Neural cell (in vitro differentiated cells): ENCODE data around the gene RPS5. TPM values are rescaled to one million over a fixed set of nuclear protein-coding genes. Genes with fewer than 3 reads are reported as not detected.

ENCODE experiments used
- H2AFZ ChIP-seq: fragments of 200-600, 300-800 bp; sonication (generic), shearing (Covaris generic); 2 replicates; pipeline ENCODE4 v1.6.0; 2014; ENCODE audit warnings: low read depth, mild to moderate bottlenecking, antibody characterized with exemption, low read length, moderate library complexity
- H3F3A ChIP-seq: fragments of 200-600 bp; shearing (Covaris generic); 2 replicates; pipeline ENCODE4 v1.6.1; 2016; ENCODE audit warnings: mild to moderate bottlenecking, moderate library complexity, mixed read lengths, antibody characterized with exemption, low read length; ENCODE audit not compliant: insufficient read depth, poor library complexity, severe bottlenecking
- H3K27ac ChIP-seq: fragments of 200-600, 300-800 bp; sonication (generic), shearing (Covaris generic); 2 replicates; pipeline ENCODE4 v1.5.1; 2014; ENCODE audit warnings: mild to moderate bottlenecking, low read length, moderate library complexity
- H3K27me3 ChIP-seq: fragments of 300-800, 200-600 bp; sonication (generic), shearing (Covaris generic); 2 replicates; pipeline ENCODE4 v1.6.0; 2014; ENCODE audit warnings: mild to moderate bottlenecking, low read depth, low read length, moderate library complexity; ENCODE audit not compliant: insufficient read depth
- H3K36me3 ChIP-seq: fragments of 300-800, 200-600 bp; sonication (generic), shearing (Covaris generic); 2 replicates; pipeline ENCODE4 v1.5.1; 2014; ENCODE audit warnings: mild to moderate bottlenecking, antibody characterized with exemption, low read length, moderate library complexity; ENCODE audit not compliant: insufficient read depth
- H3K4me2 ChIP-seq: fragments of 300-800, 200-600 bp; sonication (generic), shearing (Covaris generic); 2 replicates; pipeline ENCODE4 v1.6.0; 2014; ENCODE audit warnings: mild to moderate bottlenecking, low read length
- H3K4me3 ChIP-seq: fragments of 300-800, 200-600 bp; sonication (generic), shearing (Covaris generic); 2 replicates; pipeline ENCODE4 v1.5.1; 2014; ENCODE audit warnings: mild to moderate bottlenecking, low read length, moderate library complexity
- H3K79me2 ChIP-seq: fragments of 200-600 bp; shearing (Covaris generic); replicated peaks from 2 replicates; pipeline ENCODE4 v1.6.0; 2014; ENCODE audit warnings: mild to moderate bottlenecking, low read length, moderate library complexity; ENCODE audit not compliant: insufficient read depth
- H3K9ac ChIP-seq: fragments of 300-800, 200-600 bp; sonication (generic), shearing (Covaris generic); 2 replicates; pipeline ENCODE4 v1.6.1; 2016; ENCODE audit warnings: mild to moderate bottlenecking, low read length, mixed read lengths
- H3K9me2 ChIP-seq: fragments of 200-600 bp; shearing (Covaris generic); 2 replicates; pipeline ENCODE4 v1.6.1; 2016; ENCODE audit warnings: mild to moderate bottlenecking, low read length, mixed read lengths; ENCODE audit not compliant: insufficient read depth
- H3K9me3 ChIP-seq: fragments of 200-600, 300-800 bp; sonication (generic), shearing (Covaris generic); 2 replicates; pipeline ENCODE4 v1.6.1; 2016; ENCODE audit warnings: mild to moderate bottlenecking, mixed run types, low read length, moderate library complexity, mixed read lengths
- H4K20me1 ChIP-seq: fragments of 200-600 bp; shearing (Covaris generic); 2 replicates; pipeline ENCODE4 v1.6.1; 2016; ENCODE audit warnings: mild to moderate bottlenecking, mixed run types; ENCODE audit not compliant: insufficient read depth
- EP300 ChIP-seq: fragments of 450-650 bp; conservative IDR thresholded peaks from 2 replicates; pipeline ENCODE4 v1.6.1; 2014; ENCODE audit warnings: antibody characterized with exemption, mild to moderate bottlenecking, moderate library complexity; ENCODE audit not compliant: poor library complexity, severe bottlenecking
- EZH2 ChIP-seq: fragments of 200-600, 300-800 bp; shearing (Covaris generic), sonication (generic); IDR thresholded peaks from 2 replicates; pipeline ENCODE4 v1.6.1; 2014; ENCODE audit warnings: antibody characterized with exemption, low read length, borderline replicate concordance, mild to moderate bottlenecking; ENCODE audit not compliant: insufficient read depth, poor library complexity, severe bottlenecking
- MXI1 ChIP-seq: fragments of 450-650 bp; conservative IDR thresholded peaks from 2 replicates; pipeline ENCODE4 v1.6.1; 2014; ENCODE audit warnings: antibody characterized with exemption, mild to moderate bottlenecking; ENCODE audit not compliant: poor library complexity, severe bottlenecking
- POLR2AphosphoS5 ChIP-seq: IDR thresholded peaks from 2 replicates; pipeline ENCODE4 v1.6.1; 2012
- RAD21 ChIP-seq: fragments of 450-650 bp; conservative IDR thresholded peaks from 2 replicates; pipeline ENCODE4 v1.6.1; 2014; ENCODE audit warnings: antibody characterized with exemption, mild to moderate bottlenecking, moderate library complexity
- SMC3 ChIP-seq: fragments of 450-650 bp; conservative IDR thresholded peaks from 2 replicates; pipeline ENCODE4 v1.6.1; 2014; ENCODE audit warnings: antibody characterized with exemption, mild to moderate bottlenecking, moderate library complexity; ENCODE audit not compliant: poor library complexity
- TAF1 ChIP-seq: IDR thresholded peaks from 2 replicates; pipeline ENCODE4 v1.6.1; 2012; ENCODE audit warnings: low read depth
- polyA plus RNA-seq: library from polyadenylated mRNA; depleted of rRNA; stranded (reverse); fragments of >200 nt; gene quantifications from 2 replicates; pipeline ENCODE4 v1.2.3, GENCODE V29; 2014
- TF ChIP-seq, protein P1 (sequence below): IDR thresholded peaks from 2 replicates; pipeline ENCODE4 v1.6.1; 2012; ENCODE audit warnings: borderline replicate concordance
- TF ChIP-seq, protein P2 (sequence below): fragments of 450-650 bp; IDR thresholded peaks from 2 replicates; pipeline ENCODE4 v1.5.1; 2014; ENCODE audit warnings: antibody characterized with exemption, mild to moderate bottlenecking, moderate library complexity; ENCODE audit not compliant: poor library complexity, severe bottlenecking

The RPS5 gene
- polyA plus RNA-seq, 1 donor from 2014 or later: 1,514 TPM

DNA sequence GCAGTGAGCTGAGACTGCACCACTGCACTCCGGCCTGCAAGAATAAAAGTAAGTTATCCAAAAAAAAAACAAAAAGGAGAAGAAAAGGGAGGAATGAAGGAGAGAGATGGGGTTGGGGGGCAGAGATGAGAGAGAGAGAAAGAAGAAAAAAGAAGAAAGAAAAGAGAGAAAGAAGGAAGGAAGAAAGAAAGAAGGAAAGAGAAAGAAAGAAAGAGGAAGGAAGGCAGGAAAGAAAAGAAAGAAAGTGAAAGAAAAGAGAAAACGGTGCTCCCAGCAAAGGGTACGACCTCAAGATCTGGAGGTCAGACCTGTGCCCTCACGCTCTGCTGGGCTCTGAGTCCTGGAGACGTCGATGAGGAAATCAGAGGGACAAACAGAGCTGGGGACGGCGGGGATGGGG is 37.5 kb upstream of the RPS5 start:
- Histone ChIP-seq H3K79me2 (peaks cover 5% of the 10 kb centered on the region), H3K4me2 (no peak overlapping the region), H2AFZ (no peak overlapping the region), H3K27ac (no peak overlapping the region), H3K9ac (no peak overlapping the region), H3K36me3 (no peaks in the 10 kb centered on the region), H3F3A (no peaks in the 10 kb centered on the region), H3K4me3 (no peak overlapping the region), H3K27me3 (no peaks in the 10 kb centered on the region), H4K20me1 (no peaks in the 10 kb centered on the region), H3K9me2 (no peaks in the 10 kb centered on the region), H3K9me3 (no peaks in the 10 kb centered on the region)
- TF ChIP-seq TAF1: no peak
- TF ChIP-seq, protein P1, sequence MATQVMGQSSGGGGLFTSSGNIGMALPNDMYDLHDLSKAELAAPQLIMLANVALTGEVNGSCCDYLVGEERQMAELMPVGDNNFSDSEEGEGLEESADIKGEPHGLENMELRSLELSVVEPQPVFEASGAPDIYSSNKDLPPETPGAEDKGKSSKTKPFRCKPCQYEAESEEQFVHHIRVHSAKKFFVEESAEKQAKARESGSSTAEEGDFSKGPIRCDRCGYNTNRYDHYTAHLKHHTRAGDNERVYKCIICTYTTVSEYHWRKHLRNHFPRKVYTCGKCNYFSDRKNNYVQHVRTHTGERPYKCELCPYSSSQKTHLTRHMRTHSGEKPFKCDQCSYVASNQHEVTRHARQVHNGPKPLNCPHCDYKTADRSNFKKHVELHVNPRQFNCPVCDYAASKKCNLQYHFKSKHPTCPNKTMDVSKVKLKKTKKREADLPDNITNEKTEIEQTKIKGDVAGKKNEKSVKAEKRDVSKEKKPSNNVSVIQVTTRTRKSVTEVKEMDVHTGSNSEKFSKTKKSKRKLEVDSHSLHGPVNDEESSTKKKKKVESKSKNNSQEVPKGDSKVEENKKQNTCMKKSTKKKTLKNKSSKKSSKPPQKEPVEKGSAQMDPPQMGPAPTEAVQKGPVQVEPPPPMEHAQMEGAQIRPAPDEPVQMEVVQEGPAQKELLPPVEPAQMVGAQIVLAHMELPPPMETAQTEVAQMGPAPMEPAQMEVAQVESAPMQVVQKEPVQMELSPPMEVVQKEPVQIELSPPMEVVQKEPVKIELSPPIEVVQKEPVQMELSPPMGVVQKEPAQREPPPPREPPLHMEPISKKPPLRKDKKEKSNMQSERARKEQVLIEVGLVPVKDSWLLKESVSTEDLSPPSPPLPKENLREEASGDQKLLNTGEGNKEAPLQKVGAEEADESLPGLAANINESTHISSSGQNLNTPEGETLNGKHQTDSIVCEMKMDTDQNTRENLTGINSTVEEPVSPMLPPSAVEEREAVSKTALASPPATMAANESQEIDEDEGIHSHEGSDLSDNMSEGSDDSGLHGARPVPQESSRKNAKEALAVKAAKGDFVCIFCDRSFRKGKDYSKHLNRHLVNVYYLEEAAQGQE: no peak
- TF ChIP-seq RAD21: no peak
- no peak for TF ChIP-seq MXI1
- no peak for TF ChIP-seq POLR2AphosphoS5
- TF ChIP-seq SMC3: no peak
- TF ChIP-seq EZH2: no peak
- TF ChIP-seq, protein P2, sequence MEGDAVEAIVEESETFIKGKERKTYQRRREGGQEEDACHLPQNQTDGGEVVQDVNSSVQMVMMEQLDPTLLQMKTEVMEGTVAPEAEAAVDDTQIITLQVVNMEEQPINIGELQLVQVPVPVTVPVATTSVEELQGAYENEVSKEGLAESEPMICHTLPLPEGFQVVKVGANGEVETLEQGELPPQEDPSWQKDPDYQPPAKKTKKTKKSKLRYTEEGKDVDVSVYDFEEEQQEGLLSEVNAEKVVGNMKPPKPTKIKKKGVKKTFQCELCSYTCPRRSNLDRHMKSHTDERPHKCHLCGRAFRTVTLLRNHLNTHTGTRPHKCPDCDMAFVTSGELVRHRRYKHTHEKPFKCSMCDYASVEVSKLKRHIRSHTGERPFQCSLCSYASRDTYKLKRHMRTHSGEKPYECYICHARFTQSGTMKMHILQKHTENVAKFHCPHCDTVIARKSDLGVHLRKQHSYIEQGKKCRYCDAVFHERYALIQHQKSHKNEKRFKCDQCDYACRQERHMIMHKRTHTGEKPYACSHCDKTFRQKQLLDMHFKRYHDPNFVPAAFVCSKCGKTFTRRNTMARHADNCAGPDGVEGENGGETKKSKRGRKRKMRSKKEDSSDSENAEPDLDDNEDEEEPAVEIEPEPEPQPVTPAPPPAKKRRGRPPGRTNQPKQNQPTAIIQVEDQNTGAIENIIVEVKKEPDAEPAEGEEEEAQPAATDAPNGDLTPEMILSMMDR: no peak
- TF ChIP-seq EP300: no peak

DNA sequence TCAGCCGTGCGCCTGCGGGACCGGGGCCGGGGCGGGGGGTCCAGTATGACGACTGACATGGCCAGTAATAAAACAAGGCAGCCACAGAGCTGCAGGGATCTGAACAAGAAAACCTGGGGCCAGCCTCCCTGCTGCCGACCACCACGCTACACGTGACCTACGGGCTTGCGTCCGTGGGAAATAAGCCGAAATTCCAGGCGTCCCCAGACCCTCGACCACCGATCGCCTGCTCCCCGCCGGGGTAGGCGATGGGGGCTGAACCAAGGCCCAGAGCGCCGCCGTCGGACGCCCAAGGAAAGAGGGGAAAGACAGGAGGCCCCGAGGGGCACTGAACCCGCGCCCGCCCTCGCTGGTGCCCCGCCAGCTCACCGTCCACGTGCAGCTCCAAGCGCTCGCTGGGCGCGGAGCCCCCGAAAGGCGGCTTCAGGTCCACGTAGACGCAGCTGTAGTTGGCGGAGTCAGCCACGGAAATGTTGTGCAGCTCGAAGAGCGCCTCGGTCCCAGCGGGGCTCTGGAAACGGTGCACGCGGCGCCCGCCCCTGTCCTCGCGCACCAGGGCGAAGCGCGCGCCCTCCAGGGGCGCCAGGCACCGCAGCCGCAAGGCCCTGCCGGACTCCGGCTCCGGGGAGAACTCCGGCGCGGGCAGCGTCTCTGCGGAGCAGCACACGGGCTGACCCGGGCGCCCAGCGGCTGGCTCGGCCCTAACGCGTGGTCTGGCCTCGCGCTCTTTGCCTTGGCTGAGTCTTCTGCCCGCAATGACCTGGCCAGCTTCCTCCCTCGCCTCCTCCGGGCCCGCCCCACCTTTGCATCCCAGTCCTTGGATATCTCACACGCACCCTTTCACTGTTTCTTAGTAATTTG is 36.8 kb upstream of the RPS5 start:
- TF ChIP-seq, protein P1: no peak
- TF ChIP-seq RAD21: no peak
- TF ChIP-seq, protein P2: no peak
- no peak for TF ChIP-seq MXI1

More for the DNA sequence above, 36.8 kb upstream of the RPS5 start:
- H3K9me3 ChIP-seq: no peaks in the 10 kb centered on the region
- no peak overlapping the region for H3K27ac ChIP-seq
- no peaks in the 10 kb centered on the region for H4K20me1 ChIP-seq
- no peaks in the 10 kb centered on the region for H3F3A ChIP-seq
- no peaks in the 10 kb centered on the region for H3K9me2 ChIP-seq
- no peaks in the 10 kb centered on the region for H3K27me3 ChIP-seq
- H3K9ac ChIP-seq: no peak overlapping the region
- no peak overlapping the region for H3K4me2 ChIP-seq
- H3K79me2 ChIP-seq: peaks cover 5% of the 10 kb centered on the region
- H3K36me3 ChIP-seq: no peaks in the 10 kb centered on the region
- H2AFZ ChIP-seq: no peak overlapping the region
- no peak overlapping the region for H3K4me3 ChIP-seq
